OCI-LY7 (cell line): ENCODE data around the gene SNAPIN. TPM values are rescaled to one million over a fixed set of nuclear protein-coding genes. Genes with fewer than 3 reads are reported as not detected.

ENCODE experiments used
- BruUV-seq: library from RNA; stranded (reverse); fragments of 400-500 nt; replicated peaks from 2 replicates; lab custom pipeline; 2021; lab: Mats Ljungman, UMichigan
- CTCF ChIA-PET: fragments of 300-600 bp; sonication (Branson Sonifier 250); formaldehyde crosslinking; loops from one replicate; lab custom pipeline; 2022; ENCODE audit warnings: antibody characterized with exemption; ENCODE audit not compliant: unreplicated experiment; lab: Charles Lee
- POLR2A ChIA-PET: fragments of 300-600 bp; sonication (Branson Sonifier 250); formaldehyde crosslinking; loops from one replicate; lab custom pipeline; 2022; ENCODE audit warnings: antibody characterized with exemption; lab: Charles Lee
- DNase-seq: peaks from one replicate; pipeline ENCODE4 v3.0.0-alpha.2; 2015; ENCODE audit warnings: low spot score
- H2AFZ ChIP-seq: fragments of 200-600 bp; sonication (generic), shearing (Covaris generic); 2 replicates; pipeline ENCODE4 v1.6.1; 2014; ENCODE audit warnings: mild to moderate bottlenecking, antibody characterized with exemption, low read length, moderate library complexity
- H3K27ac ChIP-seq: fragments of 200-600 bp; sonication (generic); 2 replicates; pipeline ENCODE4 v1.5.1; 2014; ENCODE audit warnings: mixed run types, low read depth, mild to moderate bottlenecking, moderate library complexity, low read length, inconsistent platforms; ENCODE audit not compliant: poor library complexity, severe bottlenecking
- H3K36me3 ChIP-seq: fragments of 200-600 bp; sonication (generic); 2 replicates; pipeline ENCODE4 v1.6.1; 2014; ENCODE audit warnings: mild to moderate bottlenecking, antibody characterized with exemption, low read length, moderate library complexity, mixed read lengths; ENCODE audit not compliant: insufficient read depth
- H3K4me1 ChIP-seq: fragments of 200-600 bp; sonication (generic); 2 replicates; pipeline ENCODE4 v1.5.1; 2014; ENCODE audit warnings: mild to moderate bottlenecking, low read length; ENCODE audit not compliant: insufficient read depth, poor library complexity, severe bottlenecking
- H3K4me2 ChIP-seq: fragments of 200-600 bp; sonication (generic); 2 replicates; pipeline ENCODE4 v1.6.1; 2014; ENCODE audit warnings: mild to moderate bottlenecking, low read length
- H3K4me3 ChIP-seq: fragments of 200-600 bp; sonication (generic); 2 replicates; pipeline ENCODE4 v1.5.1; 2014; ENCODE audit warnings: mild to moderate bottlenecking, low read depth, low read length; ENCODE audit not compliant: poor library complexity, severe bottlenecking
- H3K79me2 ChIP-seq: fragments of 200-600 bp; sonication (generic); 2 replicates; pipeline ENCODE4 v1.6.1; 2016; ENCODE audit warnings: low read depth, mild to moderate bottlenecking, low read length, moderate library complexity, mixed read lengths; ENCODE audit not compliant: insufficient read depth
- H3K9me2 ChIP-seq: fragments of 200-600 bp; sonication (generic); 2 replicates; pipeline ENCODE4 v1.6.1; 2016; ENCODE audit warnings: mild to moderate bottlenecking, low read length, mixed read lengths; ENCODE audit not compliant: insufficient read depth
- H3K9me3 ChIP-seq: fragments of 200-600 bp; sonication (generic); 2 replicates; pipeline ENCODE4 v1.6.1; 2014; ENCODE audit warnings: mild to moderate bottlenecking, mixed run types, low read length, mixed read lengths
- H4K20me1 ChIP-seq: fragments of 200-600 bp; sonication (generic); 2 replicates; pipeline ENCODE4 v1.6.1; 2014; ENCODE audit warnings: mild to moderate bottlenecking, antibody characterized with exemption, low read length, moderate library complexity, mixed read lengths; ENCODE audit not compliant: insufficient read depth
- CTCF ChIP-seq: fragments of 200-600 bp; sonication (generic); conservative IDR thresholded peaks from 2 replicates; pipeline ENCODE4 v1.5.1; 2014; ENCODE audit warnings: mild to moderate bottlenecking, antibody characterized with exemption, low read length, moderate library complexity, mixed read lengths
- EZH2phosphoT487 ChIP-seq: fragments of 200-600 bp; sonication (generic); IDR thresholded peaks from 2 replicates; pipeline ENCODE4 v1.6.1; 2018; ENCODE audit warnings: low read depth, borderline replicate concordance, mild to moderate bottlenecking, mixed run types, antibody characterized with exemption, low read length, moderate library complexity, mixed read lengths
- intact Hi-C: fragments of 100-400 bp; cut with micrococcal nuclease; formaldehyde crosslinking; loops from one replicate; pipeline ENCODE4 v1.10.0; 2022; ENCODE audit not compliant: unreplicated experiment
- total RNA-seq, 2 experiments: library from RNA; depleted of rRNA in 1 of 2; stranded (reverse); fragments of >200 nt in 1 of 2; shearing (Covaris generic) in 1 of 2; gene quantifications; 2 replicates each; pipeline ENCODE4 v1.2.3, GENCODE V29; 2014 to 2022

Gene SNAPIN
- total RNA-seq, 2 experiments from 2014 or later = 31.1 to 44.5 TPM

- no peaks in the 10 kb centered on the region for H3K9me3 ChIP-seq
- ChIA-PET POLR2A (interaction anchor here (0.6 kb wide), 2 partner anchors 212 to 339 kb away, joined by 4 to 6 read pairs; no protein-coding TSS in a partner anchor), CTCF (no interaction called here)
- H3K4me2 ChIP-seq = no peak overlapping the region; the same call in 1 of the 2 replicates
- H3K4me1 ChIP-seq = no peaks in the 10 kb centered on the region
- BruUV-seq = no TSS peak
- intact Hi-C loops = no loop called here
- H3K4me3 ChIP-seq = no peak overlapping the region
- H3K36me3 ChIP-seq = no peaks in the 10 kb centered on the region
- TF ChIP-seq CTCF = no peak
- TF ChIP-seq EZH2phosphoT487 = no peak
- no peak for DNase-seq
- no peaks in the 10 kb centered on the region for H3K79me2 ChIP-seq
- H2AFZ ChIP-seq = no peak overlapping the region
- H4K20me1 ChIP-seq = no peaks in the 10 kb centered on the region
- no peak overlapping the region for H3K27ac ChIP-seq
- no peaks in the 10 kb centered on the region for H3K9me2 ChIP-seq
These were observed 21.6 kb downstream of the SNAPIN start for GRCh38 chr1:153680120-153680403.

- no peak for DNase-seq
- H3K27ac ChIP-seq = no peak overlapping the region
- no peak overlapping the region for H2AFZ ChIP-seq
- POLR2A ChIA-PET = interaction anchor here (0.6 kb wide), 1 partner anchor 22 kb away, joined by 4 read pairs; no protein-coding TSS in a partner anchor
- TF ChIP-seq CTCF (no peak), EZH2phosphoT487 (no peak)
- no peak overlapping the region for H3K4me3 ChIP-seq
- no TSS peak for BruUV-seq
- H3K79me2 ChIP-seq = no peaks in the 10 kb centered on the region
- H3K4me2 ChIP-seq = no peak overlapping the region
- H3K36me3 ChIP-seq = no peaks in the 10 kb centered on the region
- H3K9me3 ChIP-seq = no peaks in the 10 kb centered on the region
- intact Hi-C loops = no loop called here
- H3K9me2 ChIP-seq = no peaks in the 10 kb centered on the region
- CTCF ChIA-PET = no interaction called here
- H4K20me1 ChIP-seq = no peaks in the 10 kb centered on the region
- H3K4me1 ChIP-seq = no peaks in the 10 kb centered on the region
These were observed 24.2 kb downstream of the SNAPIN start for GRCh38 chr1:153682730-153683129.

DNA sequence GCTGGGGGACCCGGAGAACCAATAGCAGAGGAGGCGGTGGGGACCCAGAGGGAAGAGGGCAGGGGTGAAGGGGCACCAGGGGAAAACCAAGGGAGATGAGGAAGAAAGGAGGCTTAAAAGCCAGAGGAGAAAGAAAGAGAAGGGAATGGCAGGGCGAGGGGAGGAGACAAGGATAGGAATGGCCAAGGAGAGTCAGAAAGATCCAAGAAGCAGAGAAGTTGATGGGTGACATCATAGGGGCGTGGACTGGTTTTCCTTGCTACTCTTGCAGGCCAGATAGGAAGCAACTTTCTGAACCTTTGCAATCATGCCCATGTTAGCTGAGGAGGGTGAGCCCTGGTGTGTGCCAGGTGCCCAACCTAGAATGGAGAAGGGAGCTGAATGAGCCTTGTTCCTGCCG is 25.4 kb downstream of the SNAPIN start:
- Histone ChIP-seq H3K9me3 (no peaks in the 10 kb centered on the region), H3K36me3 (no peaks in the 10 kb centered on the region), H3K4me2 (no peak overlapping the region), H4K20me1 (no peaks in the 10 kb centered on the region), H3K4me1 (peaks cover 6% of the 10 kb centered on the region), H3K4me3 (no peak overlapping the region), H3K9me2 (no peaks in the 10 kb centered on the region), H2AFZ (no peak overlapping the region), H3K27ac (no peak overlapping the region), H3K79me2 (no peaks in the 10 kb centered on the region)
- ChIA-PET CTCF (no interaction called here), POLR2A (no interaction called here)
- BruUV-seq = no TSS peak
- TF ChIP-seq CTCF = no peak
- no peak for TF ChIP-seq EZH2phosphoT487
- no peak for DNase-seq
- intact Hi-C loops = no loop called here
